SK-N-SH treated with all-trans-retinoic acid at 6 μM for 48 hours (cell line): ENCODE data around the gene C17orf107.
"Not testable (repeated sequence)": the region's sequence is repeated elsewhere in the genome, so short reads cannot be mapped to it uniquely, and the experiment has no call there.

ENCODE experiments used
- ATAC-seq: fragments of 200-7000 bp; cut with Tn5 transposase; 3 replicates; pipeline ENCODE4 v1.9.1; 2020; ENCODE audit warnings: mild to moderate bottlenecking, moderate library complexity
- ARNTL ChIP-seq: fragments of 450-650 bp; formaldehyde crosslinking; IDR thresholded peaks from 2 replicates; pipeline ENCODE4 v1.5.0; 2020; ENCODE audit warnings: low read depth, mild to moderate bottlenecking, moderate library complexity, borderline replicate concordance
- BACH2 ChIP-seq: fragments of 250-450 bp; sonication (Bioruptor Pico); IDR thresholded peaks from 2 replicates; pipeline ENCODE4 v1.9.0; 2021; ENCODE audit warnings: mild to moderate bottlenecking, borderline replicate concordance
- CREB5 ChIP-seq: fragments of 250-450 bp; sonication (Bioruptor Pico); IDR thresholded peaks from 2 replicates; pipeline ENCODE4 v1.5.1; 2020; ENCODE audit warnings: low read depth, mild to moderate bottlenecking, moderate library complexity
- CSDC2 ChIP-seq: fragments of 250-450 bp; sonication (Bioruptor Pico); IDR thresholded peaks from 2 replicates; pipeline ENCODE4 v1.5.0; 2020; ENCODE audit warnings: mild to moderate bottlenecking, moderate library complexity
- ESRRG ChIP-seq: fragments of 250-450 bp; sonication (Bioruptor Pico); IDR thresholded peaks from 2 replicates; pipeline ENCODE4 v1.6.1; 2021; ENCODE audit warnings: mild to moderate bottlenecking
- GLIS3 ChIP-seq: fragments of 250-450 bp; sonication (Bioruptor Pico); IDR thresholded peaks from 2 replicates; pipeline ENCODE4 v1.5.0; 2020; ENCODE audit warnings: mild to moderate bottlenecking, moderate library complexity
- ISL1 ChIP-seq: fragments of 250-450 bp; sonication (Bioruptor Pico); IDR thresholded peaks from 2 replicates; pipeline ENCODE4 v2.1.2; 2022; ENCODE audit warnings: mild to moderate bottlenecking, moderate library complexity
- OSR1 ChIP-seq: fragments of 250-450 bp; sonication (Bioruptor Pico); IDR thresholded peaks from 2 replicates; pipeline ENCODE4 v1.8.0; 2022; ENCODE audit warnings: moderate library complexity, mild to moderate bottlenecking, inconsistent platforms
- PATZ1 ChIP-seq: fragments of 250-450 bp; sonication (Bioruptor Pico); IDR thresholded peaks from 2 replicates; pipeline ENCODE4 v1.8.0; 2020; ENCODE audit warnings: mild to moderate bottlenecking, moderate library complexity, borderline replicate concordance
- POU6F1 ChIP-seq: fragments of 250-450 bp; sonication (Bioruptor Pico); IDR thresholded peaks from 2 replicates; pipeline ENCODE4 v1.8.0; 2021; ENCODE audit warnings: low read depth, mild to moderate bottlenecking, moderate library complexity, borderline replicate concordance
- PPARA ChIP-seq: fragments of 250-450 bp; sonication (Bioruptor Pico); IDR thresholded peaks from 2 replicates; pipeline ENCODE4 v1.5.0; 2020; ENCODE audit warnings: mild to moderate bottlenecking, borderline replicate concordance
- RARB ChIP-seq: fragments of 250-450 bp; sonication (Bioruptor Pico); IDR thresholded peaks from 2 replicates; pipeline ENCODE4 v1.8.0; 2021; ENCODE audit warnings: mild to moderate bottlenecking, moderate library complexity
- SNAI2 ChIP-seq: fragments of 250-450 bp; sonication (Bioruptor Pico); IDR thresholded peaks from 2 replicates; pipeline ENCODE4 v1.5.0; 2020; ENCODE audit warnings: mild to moderate bottlenecking, moderate library complexity
- TCF4 ChIP-seq: fragments of 250-450 bp; sonication (Bioruptor Pico); IDR thresholded peaks from 2 replicates; pipeline ENCODE4 v1.8.0; 2021; ENCODE audit warnings: mild to moderate bottlenecking, moderate library complexity, borderline replicate concordance
- TOX ChIP-seq: fragments of 250-450 bp; sonication (Bioruptor Pico); IDR thresholded peaks from 2 replicates; pipeline ENCODE4 v1.8.0; 2021; ENCODE audit warnings: mild to moderate bottlenecking, moderate library complexity, borderline replicate concordance
- ZFP3 ChIP-seq: fragments of 250-450 bp; sonication (Bioruptor Pico); IDR thresholded peaks from 2 replicates; pipeline ENCODE4 v1.5.0; 2020; ENCODE audit warnings: mild to moderate bottlenecking, moderate library complexity
- ZFP30 ChIP-seq: fragments of 450-650 bp; formaldehyde crosslinking; IDR thresholded peaks from 2 replicates; pipeline ENCODE4 v1.5.0; 2022; ENCODE audit warnings: mild to moderate bottlenecking, moderate library complexity
- ZNF565 ChIP-seq: fragments of 450-650 bp; formaldehyde crosslinking; conservative IDR thresholded peaks from 2 replicates; pipeline ENCODE4 v1.5.0; 2020; ENCODE audit warnings: low read depth, mild to moderate bottlenecking, moderate library complexity
- ZNF70 ChIP-seq: fragments of 450-650 bp; formaldehyde crosslinking; IDR thresholded peaks from 2 replicates; pipeline ENCODE4 v1.5.0; 2020; ENCODE audit warnings: mild to moderate bottlenecking, moderate library complexity
- TF ChIP-seq, protein P1 (sequence below): fragments of 250-450 bp; sonication (Bioruptor Pico); IDR thresholded peaks from 2 replicates; pipeline ENCODE4 v1.5.0; 2020; ENCODE audit warnings: mild to moderate bottlenecking, moderate library complexity
- TF ChIP-seq, protein P2 (sequence below): fragments of 250-450 bp; sonication (Bioruptor Pico); IDR thresholded peaks from 2 replicates; pipeline ENCODE4 v1.5.1; 2021; ENCODE audit warnings: mild to moderate bottlenecking, moderate library complexity

Gene C17orf107

DNA sequence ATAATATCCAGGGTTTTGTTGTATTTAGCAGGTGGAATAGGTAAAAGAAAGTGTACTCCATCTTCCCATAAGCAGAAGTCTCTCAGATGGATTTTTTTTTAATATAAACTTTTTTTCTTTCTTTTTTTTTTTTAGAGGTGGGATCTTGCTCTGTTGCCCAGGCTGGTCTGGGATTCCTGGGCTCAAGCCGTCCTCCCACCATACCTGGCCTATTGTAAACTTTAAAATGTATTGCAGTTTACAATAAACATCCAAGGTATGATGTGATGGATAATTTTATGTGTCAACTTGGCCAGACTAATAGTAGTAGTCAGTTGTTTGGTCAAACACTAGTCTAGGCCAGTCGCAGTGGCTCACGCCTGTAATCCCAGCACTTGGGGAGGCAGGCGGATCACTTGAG is 22.0 kb downstream of the C17orf107 start (continued):
- TF ChIP-seq ZFP3 (CRISPR knock-in tag) (no peak), TCF4 (CRISPR knock-in tag) (no peak)

- ATAC-seq: not testable (repeated sequence)
These were observed 27.4 kb downstream of the C17orf107 start for GRCh38 chr17:4926577-4927335.

GRCh38 chr17:4928881-4929280 is 29.5 kb downstream of the C17orf107 start:
- ATAC-seq: no peak
- TF ChIP-seq PPARA (CRISPR knock-in tag) (no peak), GLIS3 (CRISPR knock-in tag) (no peak), BACH2 (no peak), RARB (CRISPR knock-in tag) (no peak), TCF4 (CRISPR knock-in tag) (no peak), ZNF70 (no peak), SNAI2 (CRISPR knock-in tag) (no peak), TOX (no peak), CSDC2 (no peak), ZNF565 (CRISPR knock-in tag) (no peak)
- TF ChIP-seq, protein P1, sequence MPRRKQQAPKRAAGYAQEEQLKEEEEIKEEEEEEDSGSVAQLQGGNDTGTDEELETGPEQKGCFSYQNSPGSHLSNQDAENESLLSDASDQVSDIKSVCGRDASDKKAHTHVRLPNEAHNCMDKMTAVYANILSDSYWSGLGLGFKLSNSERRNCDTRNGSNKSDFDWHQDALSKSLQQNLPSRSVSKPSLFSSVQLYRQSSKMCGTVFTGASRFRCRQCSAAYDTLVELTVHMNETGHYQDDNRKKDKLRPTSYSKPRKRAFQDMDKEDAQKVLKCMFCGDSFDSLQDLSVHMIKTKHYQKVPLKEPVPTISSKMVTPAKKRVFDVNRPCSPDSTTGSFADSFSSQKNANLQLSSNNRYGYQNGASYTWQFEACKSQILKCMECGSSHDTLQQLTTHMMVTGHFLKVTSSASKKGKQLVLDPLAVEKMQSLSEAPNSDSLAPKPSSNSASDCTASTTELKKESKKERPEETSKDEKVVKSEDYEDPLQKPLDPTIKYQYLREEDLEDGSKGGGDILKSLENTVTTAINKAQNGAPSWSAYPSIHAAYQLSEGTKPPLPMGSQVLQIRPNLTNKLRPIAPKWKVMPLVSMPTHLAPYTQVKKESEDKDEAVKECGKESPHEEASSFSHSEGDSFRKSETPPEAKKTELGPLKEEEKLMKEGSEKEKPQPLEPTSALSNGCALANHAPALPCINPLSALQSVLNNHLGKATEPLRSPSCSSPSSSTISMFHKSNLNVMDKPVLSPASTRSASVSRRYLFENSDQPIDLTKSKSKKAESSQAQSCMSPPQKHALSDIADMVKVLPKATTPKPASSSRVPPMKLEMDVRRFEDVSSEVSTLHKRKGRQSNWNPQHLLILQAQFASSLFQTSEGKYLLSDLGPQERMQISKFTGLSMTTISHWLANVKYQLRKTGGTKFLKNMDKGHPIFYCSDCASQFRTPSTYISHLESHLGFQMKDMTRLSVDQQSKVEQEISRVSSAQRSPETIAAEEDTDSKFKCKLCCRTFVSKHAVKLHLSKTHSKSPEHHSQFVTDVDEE (CRISPR knock-in tag): no peak
- TF ChIP-seq, protein P2, sequence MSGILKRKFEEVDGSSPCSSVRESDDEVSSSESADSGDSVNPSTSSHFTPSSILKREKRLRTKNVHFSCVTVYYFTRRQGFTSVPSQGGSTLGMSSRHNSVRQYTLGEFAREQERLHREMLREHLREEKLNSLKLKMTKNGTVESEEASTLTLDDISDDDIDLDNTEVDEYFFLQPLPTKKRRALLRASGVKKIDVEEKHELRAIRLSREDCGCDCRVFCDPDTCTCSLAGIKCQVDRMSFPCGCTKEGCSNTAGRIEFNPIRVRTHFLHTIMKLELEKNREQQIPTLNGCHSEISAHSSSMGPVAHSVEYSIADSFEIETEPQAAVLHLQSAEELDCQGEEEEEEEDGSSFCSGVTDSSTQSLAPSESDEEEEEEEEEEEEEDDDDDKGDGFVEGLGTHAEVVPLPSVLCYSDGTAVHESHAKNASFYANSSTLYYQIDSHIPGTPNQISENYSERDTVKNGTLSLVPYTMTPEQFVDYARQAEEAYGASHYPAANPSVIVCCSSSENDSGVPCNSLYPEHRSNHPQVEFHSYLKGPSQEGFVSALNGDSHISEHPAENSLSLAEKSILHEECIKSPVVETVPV (CRISPR knock-in tag): no peak

DNA sequence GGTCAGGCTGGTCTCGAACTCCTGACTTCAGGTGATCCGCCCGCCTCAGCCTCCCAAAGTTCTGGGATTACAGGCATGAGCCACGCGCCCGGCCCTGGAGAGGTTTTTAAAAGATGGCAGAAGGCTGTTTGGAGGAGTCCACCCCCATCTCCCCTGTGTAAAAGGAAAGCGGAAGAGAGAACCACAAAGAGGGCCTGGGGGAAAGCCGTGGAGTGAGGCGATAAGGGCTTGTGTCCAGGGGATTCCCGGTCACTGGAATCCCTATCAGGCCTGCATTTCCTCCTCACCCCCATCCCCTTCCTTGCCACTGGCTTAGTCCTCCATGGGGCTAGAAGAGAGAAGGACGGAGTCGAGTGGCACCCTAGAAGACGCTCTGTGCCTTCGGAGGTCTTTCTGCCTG is 32.6 kb downstream of the C17orf107 start, which contains the start of gene GP1BA:
TSS of gene GP1BA (plus strand) at position 315 of the 400 bp plus-strand sequence. CDS start 328 bp downstream, outside the sequence.
- TF ChIP-seq SNAI2 (CRISPR knock-in tag) (no peak), BACH2 (no peak), ZFP3 (CRISPR knock-in tag) (no peak), POU6F1 (no peak), RARB (CRISPR knock-in tag) (no peak), PPARA (CRISPR knock-in tag) (no peak), GLIS3 (CRISPR knock-in tag) (no peak), ZFP30 (CRISPR knock-in tag) (no peak), OSR1 (CRISPR knock-in tag) (no peak), CREB5 (no peak), ISL1 (no peak), TOX (no peak), ARNTL (no peak), PATZ1 (CRISPR knock-in tag) (no peak), ZNF565 (CRISPR knock-in tag) (no peak), ZNF70 (no peak), ESRRG (CRISPR knock-in tag) (no peak)
- TF ChIP-seq, protein P2 (CRISPR knock-in tag): no peak
- TF ChIP-seq, protein P1 (CRISPR knock-in tag): no peak
- ATAC-seq: no peak
